Inflammatory macrophage (primary cell): ENCODE data around the gene LANCL1.

Experiments used
- DNase-seq, 2 donors: peaks; one replicate each; pipeline ENCODE4 v3.0.0-alpha.2; 2020 to 2022

The LANCL1 gene

DNA sequence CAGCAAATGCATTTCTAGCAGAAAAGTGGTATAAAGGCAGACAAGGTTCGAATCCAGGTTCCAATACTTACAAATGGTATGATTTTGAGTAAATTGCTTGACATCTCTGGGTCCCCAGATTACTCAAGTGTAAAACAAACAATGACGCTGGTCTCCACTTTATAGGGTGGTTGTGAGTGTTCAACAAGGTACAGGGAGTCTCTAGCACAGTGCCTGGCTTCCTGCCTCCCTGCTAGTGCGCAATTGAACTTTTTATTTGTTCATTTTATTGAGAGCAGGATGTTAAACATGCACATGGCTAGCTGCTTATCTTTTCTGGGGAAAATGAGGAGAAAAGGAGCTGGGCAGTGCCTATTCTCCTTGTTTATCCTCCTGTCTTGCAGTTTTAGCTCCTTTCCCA lies 86.7 kb downstream of the LANCL1 start:
- DNase-seq, result no peak

DNA sequence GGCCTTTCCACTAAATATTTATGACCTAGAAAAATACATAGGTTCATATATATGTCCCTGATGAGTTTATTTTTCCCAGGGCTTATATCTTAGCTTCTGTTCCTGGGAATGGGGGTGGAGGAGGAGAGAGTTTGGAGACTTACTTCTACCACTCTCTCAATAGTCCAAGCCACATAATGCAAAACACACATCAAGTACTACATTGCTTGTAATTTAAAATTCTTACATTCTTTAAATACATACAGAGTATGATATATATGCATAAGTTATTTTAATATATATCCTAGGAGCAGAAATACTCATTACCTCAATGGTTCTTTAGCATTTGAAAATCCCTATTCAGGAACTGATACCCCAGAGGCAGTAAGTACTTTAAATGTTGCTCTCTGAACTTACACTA lies 88.4 kb downstream of the LANCL1 start:
- no peak for DNase-seq

DNA sequence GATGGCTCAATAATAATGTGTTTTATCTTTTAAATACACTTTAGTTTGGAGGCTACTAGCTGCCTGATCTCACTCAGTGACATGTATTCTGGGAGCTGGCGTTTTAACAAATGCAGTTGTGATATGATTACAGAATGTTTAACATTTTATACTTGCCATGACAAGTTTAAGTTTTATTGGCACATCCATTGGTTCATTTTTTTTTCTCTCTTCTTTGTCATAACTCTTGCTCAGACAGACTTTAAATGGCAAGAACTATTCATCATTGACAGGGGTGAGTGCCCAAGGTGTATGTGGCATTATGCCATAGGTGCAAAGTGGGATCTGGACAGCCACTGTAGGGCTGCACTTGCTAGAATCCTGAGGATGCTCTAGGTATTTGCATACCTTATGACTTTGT lies 89.5 kb downstream of the LANCL1 start:
- no peak for DNase-seq
